Measurements from ENCODE around the gene AK3.
"Not testable (repeated sequence)": the region's sequence is repeated elsewhere in the genome, so short reads cannot be mapped to it uniquely, and the experiment has no call there.

Gene AK3

DNA sequence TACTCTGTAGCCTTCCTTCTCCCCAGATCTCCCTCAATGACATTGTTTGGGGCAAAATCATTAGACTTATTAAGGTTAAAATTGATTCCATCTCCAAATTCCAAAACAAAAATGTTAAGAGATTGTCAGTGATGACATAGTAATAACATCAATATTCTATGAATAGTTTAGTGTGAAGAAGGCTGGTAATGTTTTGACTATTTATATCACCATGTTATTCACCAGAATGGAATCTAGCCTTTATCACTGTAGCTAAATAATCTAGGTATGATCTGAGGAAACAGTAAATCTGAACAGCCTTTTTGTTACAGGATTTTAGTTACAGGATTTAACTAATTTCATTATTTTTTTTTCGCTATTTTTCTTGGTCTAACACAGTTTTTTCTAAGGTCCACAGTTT is 79.8 kb downstream of the AK3 start:
- H3K27ac ChIP-seq (replicated peaks) = no peak overlapping the region
- no peaks in the 10 kb centered on the region for H3K27me3 ChIP-seq (ENCODE audit: insufficient read depth, poor library complexity, severe bottlenecking)
- no peak overlapping the region for H3K4me3 ChIP-seq (replicated peaks; ENCODE audit: insufficient read depth, low read length)
- TF ChIP-seq, protein P1, sequence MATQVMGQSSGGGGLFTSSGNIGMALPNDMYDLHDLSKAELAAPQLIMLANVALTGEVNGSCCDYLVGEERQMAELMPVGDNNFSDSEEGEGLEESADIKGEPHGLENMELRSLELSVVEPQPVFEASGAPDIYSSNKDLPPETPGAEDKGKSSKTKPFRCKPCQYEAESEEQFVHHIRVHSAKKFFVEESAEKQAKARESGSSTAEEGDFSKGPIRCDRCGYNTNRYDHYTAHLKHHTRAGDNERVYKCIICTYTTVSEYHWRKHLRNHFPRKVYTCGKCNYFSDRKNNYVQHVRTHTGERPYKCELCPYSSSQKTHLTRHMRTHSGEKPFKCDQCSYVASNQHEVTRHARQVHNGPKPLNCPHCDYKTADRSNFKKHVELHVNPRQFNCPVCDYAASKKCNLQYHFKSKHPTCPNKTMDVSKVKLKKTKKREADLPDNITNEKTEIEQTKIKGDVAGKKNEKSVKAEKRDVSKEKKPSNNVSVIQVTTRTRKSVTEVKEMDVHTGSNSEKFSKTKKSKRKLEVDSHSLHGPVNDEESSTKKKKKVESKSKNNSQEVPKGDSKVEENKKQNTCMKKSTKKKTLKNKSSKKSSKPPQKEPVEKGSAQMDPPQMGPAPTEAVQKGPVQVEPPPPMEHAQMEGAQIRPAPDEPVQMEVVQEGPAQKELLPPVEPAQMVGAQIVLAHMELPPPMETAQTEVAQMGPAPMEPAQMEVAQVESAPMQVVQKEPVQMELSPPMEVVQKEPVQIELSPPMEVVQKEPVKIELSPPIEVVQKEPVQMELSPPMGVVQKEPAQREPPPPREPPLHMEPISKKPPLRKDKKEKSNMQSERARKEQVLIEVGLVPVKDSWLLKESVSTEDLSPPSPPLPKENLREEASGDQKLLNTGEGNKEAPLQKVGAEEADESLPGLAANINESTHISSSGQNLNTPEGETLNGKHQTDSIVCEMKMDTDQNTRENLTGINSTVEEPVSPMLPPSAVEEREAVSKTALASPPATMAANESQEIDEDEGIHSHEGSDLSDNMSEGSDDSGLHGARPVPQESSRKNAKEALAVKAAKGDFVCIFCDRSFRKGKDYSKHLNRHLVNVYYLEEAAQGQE (IDR thresholded peaks at IDR 0.05; ENCODE audit: insufficient replicate concordance, low read depth) = no peak
- TF ChIP-seq SPI1 (IDR thresholded peaks at IDR 0.05; ENCODE audit: borderline replicate concordance, low read depth) (no peak), POLR2AphosphoS5 (IDR thresholded peaks at IDR 0.05; ENCODE audit: low read depth) (no peak), GABPA (IDR thresholded peaks at IDR 0.05; ENCODE audit: low read depth) (no peak)
- TF ChIP-seq, protein P2, sequence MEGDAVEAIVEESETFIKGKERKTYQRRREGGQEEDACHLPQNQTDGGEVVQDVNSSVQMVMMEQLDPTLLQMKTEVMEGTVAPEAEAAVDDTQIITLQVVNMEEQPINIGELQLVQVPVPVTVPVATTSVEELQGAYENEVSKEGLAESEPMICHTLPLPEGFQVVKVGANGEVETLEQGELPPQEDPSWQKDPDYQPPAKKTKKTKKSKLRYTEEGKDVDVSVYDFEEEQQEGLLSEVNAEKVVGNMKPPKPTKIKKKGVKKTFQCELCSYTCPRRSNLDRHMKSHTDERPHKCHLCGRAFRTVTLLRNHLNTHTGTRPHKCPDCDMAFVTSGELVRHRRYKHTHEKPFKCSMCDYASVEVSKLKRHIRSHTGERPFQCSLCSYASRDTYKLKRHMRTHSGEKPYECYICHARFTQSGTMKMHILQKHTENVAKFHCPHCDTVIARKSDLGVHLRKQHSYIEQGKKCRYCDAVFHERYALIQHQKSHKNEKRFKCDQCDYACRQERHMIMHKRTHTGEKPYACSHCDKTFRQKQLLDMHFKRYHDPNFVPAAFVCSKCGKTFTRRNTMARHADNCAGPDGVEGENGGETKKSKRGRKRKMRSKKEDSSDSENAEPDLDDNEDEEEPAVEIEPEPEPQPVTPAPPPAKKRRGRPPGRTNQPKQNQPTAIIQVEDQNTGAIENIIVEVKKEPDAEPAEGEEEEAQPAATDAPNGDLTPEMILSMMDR (IDR thresholded peaks at IDR 0.05; ENCODE audit: insufficient read depth, low read length) = no peak
- no peak for DNase-seq (ENCODE audit: low read depth in 1 of 2, low spot score in 1 of 2)

DNA sequence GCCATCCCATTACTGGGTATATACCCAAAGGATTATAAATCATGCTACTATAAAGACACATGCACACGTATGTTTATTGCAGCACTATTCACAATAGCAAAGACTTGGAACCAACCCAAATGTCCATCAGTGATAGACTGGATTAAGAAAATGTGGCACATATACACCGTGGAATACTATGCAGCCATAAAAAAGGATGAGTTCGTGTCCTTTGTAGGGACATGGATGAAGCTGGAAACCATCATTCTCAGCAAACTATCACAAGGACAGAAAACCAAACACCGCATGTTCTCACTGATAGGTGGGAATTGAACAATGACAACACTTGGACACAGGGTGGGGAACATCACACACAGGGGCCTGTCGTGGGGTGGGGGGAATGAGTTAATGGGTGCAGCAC is 80.3 kb downstream of the AK3 start:
- not testable (repeated sequence) for DNase-seq (ENCODE audit: low read depth in 1 of 2, low spot score in 1 of 2); H3K27me3 ChIP-seq (ENCODE audit: insufficient read depth, poor library complexity, severe bottlenecking); H3K27ac ChIP-seq (replicated peaks); H3K4me3 ChIP-seq (replicated peaks; ENCODE audit: insufficient read depth, low read length)
